Ovary (tissue), 3 donors: Measurements from ENCODE around the gene GATA3.

Source experiments
- CTCF ChIP-seq, 3 donors: fragments of 450-650 bp in 2 of 3; fragments of 200-600 bp in 1 of 3; IDR thresholded peaks; one replicate each; pipeline versions ENCODE4 v1.5.1 to v1.8.0; 2016 to 2022; ENCODE audit warnings: antibody characterized with exemption in 3 of 3, mild to moderate bottlenecking in 1 of 3
- POLR2A ChIP-seq: fragments of 450-650 bp; IDR thresholded peaks from one replicate; pipeline ENCODE4 v1.6.1; 2017; ENCODE audit warnings: antibody characterized with exemption, mild to moderate bottlenecking, moderate library complexity
- donor health status: DM: no; HTN: no; CAD: no.

- TF ChIP-seq CTCF (IDR thresholded peaks at IDR 0.05): no peak
- TF ChIP-seq POLR2A: no peak
Observed at GRCh38 chr10:8115618-8115980, 61.1 kb downstream of the GATA3 start.
